GM12878 (cell line): ENCODE results near the gene MTF1. TPM values are rescaled to one million over a fixed set of nuclear protein-coding genes. Genes with fewer than 3 reads are reported as not detected.

Source experiments
- ATAC-seq: fragments of 200-7000 bp; cut with Tn5 transposase; 3 replicates; pipeline ENCODE4 v1.9.1; 2020; ENCODE audit warnings: mild to moderate bottlenecking, moderate library complexity
- BruUV-seq: library from RNA; stranded (reverse); fragments of 400-500 nt; replicated peaks from 2 replicates; lab custom pipeline; 2021; lab: Mats Ljungman, UMichigan
- CTCF ChIA-PET: fragments of 300-600 bp; sonication (Branson Sonifier 250); formaldehyde crosslinking; extraction: SDS; loops from one replicate; lab custom pipeline; 2021; ENCODE audit warnings: inconsistent platforms; lab: Yijun Ruan, JAX
- POLR2A ChIA-PET: fragments of 350-600 bp; formaldehyde crosslinking; extraction: SDS; loops from one replicate; lab custom pipeline; 2021; ENCODE audit warnings: inconsistent platforms; lab: Charles Lee
- RAD21 ChIA-PET: fragments of 300-600 bp; sonication (Branson Sonifier 250); formaldehyde crosslinking; loops from one replicate; lab custom pipeline; 2023; ENCODE audit warnings: antibody characterized with exemption; ENCODE audit not compliant: unreplicated experiment; lab: Charles Lee
- SMC1A ChIA-PET: fragments of 300-600 bp; sonication (Branson Sonifier 250); formaldehyde crosslinking; loops from one replicate; lab custom pipeline; 2023; ENCODE audit not compliant: unreplicated experiment, uncharacterized antibody; lab: Charles Lee
- DNase-seq: peaks from one replicate; pipeline ENCODE4 v3.0.0-alpha.2; 2011; ENCODE audit warnings: low read depth, low spot score
- FAIRE-seq: peaks from 3 replicates; lab custom pipeline; 2011; peaks lifted over from hg19 to GRCh38; lab: Jason Lieb, UNC
- H2AFZ ChIP-seq: 2 replicates; pipeline ENCODE4 v1.6.0; 2011; ENCODE audit warnings: low read depth, low read length, control low read depth; ENCODE audit not compliant: control insufficient read depth
- H3K27ac ChIP-seq: 2 replicates; pipeline ENCODE4 v1.5.1; 2011; ENCODE audit warnings: control low read depth; ENCODE audit not compliant: control insufficient read depth, insufficient read depth
- H3K27me3 ChIP-seq, 2 experiments: replicated peaks in 1 of 2; 2 replicates each; pipeline versions ENCODE4 v1.6.0 to v1.6.1; 2011; ENCODE audit warnings: low read length in 1 of 2; ENCODE audit not compliant: control insufficient read depth in 2 of 2, insufficient read depth in 2 of 2
- H3K36me3 ChIP-seq, 2 experiments: 2 replicates each; pipeline ENCODE4 v1.5.1; 2011; ENCODE audit warnings: low read length in 1 of 2; ENCODE audit not compliant: control insufficient read depth in 2 of 2, insufficient read depth in 2 of 2
- H3K4me1 ChIP-seq: 2 replicates; pipeline ENCODE4 v1.6.1; 2011; ENCODE audit warnings: mild to moderate bottlenecking, low read length, moderate library complexity, mixed read lengths; ENCODE audit not compliant: control insufficient read depth, insufficient read depth
- H3K4me2 ChIP-seq: 2 replicates; pipeline ENCODE4 v1.6.0; 2011; ENCODE audit warnings: control low read depth; ENCODE audit not compliant: control insufficient read depth, insufficient read depth
- H3K4me3 ChIP-seq: fragments of 200-600 bp; sonication (generic); 2 replicates; pipeline ENCODE4 v1.5.1; 2016
- H3K79me2 ChIP-seq: 2 replicates; pipeline ENCODE4 v1.6.0; 2011; ENCODE audit warnings: low read length; ENCODE audit not compliant: control insufficient read depth, insufficient read depth
- H3K9ac ChIP-seq: 2 replicates; pipeline ENCODE4 v1.8.0; 2011; ENCODE audit warnings: low read length, control low read depth, mixed read lengths; ENCODE audit not compliant: control insufficient read depth, insufficient read depth
- H3K9me3 ChIP-seq: replicated peaks from 3 replicates; pipeline ENCODE4 v1.5.1; 2011; ENCODE audit warnings: mild to moderate bottlenecking, low read length; ENCODE audit not compliant: control insufficient read depth, insufficient read depth
- H4K20me1 ChIP-seq: 2 replicates; pipeline ENCODE4 v1.6.0; 2011; ENCODE audit not compliant: control insufficient read depth, insufficient read depth
- ASH2L ChIP-seq: fragments of 300-600, 200-600 bp; sonication (generic); IDR thresholded peaks from 2 replicates; pipeline ENCODE4 v1.6.1; 2017; ENCODE audit warnings: low read depth, mild to moderate bottlenecking, borderline replicate concordance
- ATF2 ChIP-seq: IDR thresholded peaks from 2 replicates; pipeline ENCODE4 v1.6.1; 2012; ENCODE audit warnings: low read length, inconsistent platforms
- BCL3 ChIP-seq: IDR thresholded peaks from 2 replicates; pipeline ENCODE4 v1.6.1; 2011; ENCODE audit warnings: borderline replicate concordance, low read depth, mild to moderate bottlenecking, moderate library complexity, low read length; ENCODE audit not compliant: insufficient read depth, poor library complexity, severe bottlenecking
- BCLAF1 ChIP-seq: fragments of 450-650 bp; IDR thresholded peaks from 2 replicates; pipeline ENCODE4 v1.6.1; 2017; ENCODE audit warnings: antibody characterized with exemption, mild to moderate bottlenecking, moderate library complexity
- BMI1 ChIP-seq: fragments of 450-650 bp; IDR thresholded peaks from 2 replicates; pipeline ENCODE4 v1.6.1; 2016; ENCODE audit warnings: mild to moderate bottlenecking, moderate library complexity, borderline replicate concordance
- CBFB ChIP-seq: IDR thresholded peaks from 2 replicates; pipeline ENCODE4 v1.6.1; 2016; ENCODE audit warnings: antibody characterized with exemption, low read depth
- CHD4 ChIP-seq: fragments of 200-600 bp; sonication (generic); IDR thresholded peaks from 2 replicates; pipeline ENCODE4 v1.6.1; 2016; ENCODE audit warnings: mild to moderate bottlenecking
- CREB1 ChIP-seq: IDR thresholded peaks from 2 replicates; pipeline ENCODE4 v1.6.1; 2012; ENCODE audit warnings: low read depth, mild to moderate bottlenecking, inconsistent platforms
- EZH2 ChIP-seq: IDR thresholded peaks from 2 replicates; pipeline ENCODE4 v1.6.1; 2012; ENCODE audit warnings: low read depth, mild to moderate bottlenecking, control low read depth, inconsistent platforms, low read length, borderline replicate concordance; ENCODE audit not compliant: control insufficient read depth
- GABPA ChIP-seq: IDR thresholded peaks from 2 replicates; pipeline ENCODE4 v1.6.1; 2014; ENCODE audit warnings: antibody characterized with exemption, low read depth, mild to moderate bottlenecking, inconsistent platforms
- HCFC1 ChIP-seq: fragments of 150-350 bp; IDR thresholded peaks from 2 replicates; pipeline ENCODE4 v1.6.1; 2014; ENCODE audit warnings: low read length
- HDAC6 ChIP-seq: fragments of 200-600 bp; sonication (generic); IDR thresholded peaks from one replicate; pipeline ENCODE4 v1.8.0; 2017; ENCODE audit warnings: antibody characterized with exemption; ENCODE audit not compliant: unreplicated experiment
- IRF4 ChIP-seq: IDR thresholded peaks from 2 replicates; pipeline ENCODE4 v1.6.1; 2011; ENCODE audit warnings: low read depth, low read length
- NKRF ChIP-seq: fragments of 450-650 bp; conservative IDR thresholded peaks from 2 replicates; pipeline ENCODE4 v1.6.1; 2017; ENCODE audit warnings: mild to moderate bottlenecking, moderate library complexity
- POLR2A ChIP-seq: IDR thresholded peaks from 2 replicates; pipeline ENCODE4 v1.6.1; 2011; ENCODE audit warnings: low read depth, mild to moderate bottlenecking, low read length
- SREBF2 ChIP-seq: IDR thresholded peaks from 2 replicates; pipeline ENCODE4 v1.6.1; 2012; ENCODE audit warnings: mild to moderate bottlenecking, low read length
- TAF1 ChIP-seq: IDR thresholded peaks from 2 replicates; pipeline ENCODE4 v1.6.1; 2011; ENCODE audit warnings: mild to moderate bottlenecking, low read depth, low read length, borderline replicate concordance
- ZNF622 ChIP-seq: fragments of 450-650 bp; IDR thresholded peaks from 2 replicates; pipeline ENCODE4 v1.6.1; 2017; ENCODE audit warnings: mild to moderate bottlenecking, inconsistent platforms
- WGBS: methylation state at CpG from one replicate; pipeline ENCODE4 v1.1.6; 2016; ENCODE audit warnings: low lambda C conversion rate; ENCODE audit not compliant: insufficient replicate concordance, insufficient coverage; ENCODE audit errors: missing lambda C conversion rate; 5-methylcytosine and 5-hydroxymethylcytosine counted together
- in situ Hi-C: fragments of 300-500 bp; cut with MboI; formaldehyde crosslinking; loops from 9 replicates; pipeline ENCODE4 v1.14.3; 2018; ENCODE audit warnings: mixed read lengths
- intact Hi-C: fragments of 100-400 bp; cut with micrococcal nuclease; formaldehyde crosslinking; loops from one replicate; pipeline ENCODE4 v1.14.2; 2022; ENCODE audit not compliant: unreplicated experiment
- polyA plus RNA-seq, 11 experiments: library from polyadenylated mRNA; depleted of rRNA in 4 of 11; unstranded in 6 of 11; stranded (reverse) in 5 of 11; fragments of >200 nt; fragmentation: Nextera tagmentation in 4 of 11; fragmentation: Illumina TruSeq in 1 of 11; extraction: Ambion mirVana in 4 of 11; extraction: Trizol in 1 of 11; gene quantifications; 1 replicate in 1 of 11; 2 replicates in 10 of 11; pipeline versions ENCODE4 v1.2.1 to v1.2.3, GENCODE V29; 2011 to 2016; ENCODE audit warnings: inconsistent platforms in 2 of 11, missing spikeins in 2 of 11, low read depth in 1 of 11
- total RNA-seq, 4 experiments: library from RNA; depleted of rRNA in 3 of 4; stranded (reverse); fragments of >200 nt in 3 of 4; fragmentation: Illumina TruSeq in 1 of 4; extraction: Trizol in 1 of 4; gene quantifications; 2 replicates each; pipeline versions ENCODE4 v1.2.1 to v1.2.3, GENCODE V29; 2013 to 2021

MTF1 gene
- total and polyA plus RNA-seq, 10 of the 15 experiments (the other 5 are each of a cell fraction or from before 2014, with no cell fraction given), result 2.2 to 20.4 (median 6.7) TPM

GRCh38 chr1:37767488-37767887, 91.9 kb downstream of the MTF1 start:
- FAIRE-seq, result no peak
- peaks cover 5 to 14% of the 10 kb centered on the region in 2 experiments; a peak in 3 of 4 replicates for H3K27me3 ChIP-seq
- no peak for DNase-seq
- TF ChIP-seq ASH2L (no peak), ZNF622 (no peak), ATF2 (no peak), HDAC6 (no peak), CBFB (no peak), HCFC1 (no peak), POLR2A (no peak), BCL3 (no peak), GABPA (no peak), BMI1 (no peak), CREB1 (no peak), SREBF2 (no peak), NKRF (no peak), CHD4 (no peak), EZH2 (no peak), IRF4 (no peak), TAF1 (no peak), BCLAF1 (no peak)
- TF ChIP-seq, all 136 proteins: peak for 0
- ATAC-seq, result no peak
- Histone ChIP-seq H3K4me2 (no peak overlapping the region), H3K79me2 (no peaks in the 10 kb centered on the region), H3K4me3 (no peak overlapping the region), H3K36me3 (no peaks in the 10 kb centered on the region), H3K27ac (no peak overlapping the region), H4K20me1 (no peaks in the 10 kb centered on the region), H2AFZ (no peak overlapping the region), H3K9ac (no peak overlapping the region), H3K4me1 (no peaks in the 10 kb centered on the region), H3K9me3 (no peaks in the 10 kb centered on the region; the same call in 2 of the 3 replicates)
- ChIA-PET CTCF (no interaction called here), RAD21 (no interaction called here), SMC1A (no interaction called here), POLR2A (no interaction called here)
- 0% methylated on average over 2 of the region's 2 CpGs for WGBS
- in situ Hi-C loops (no loop called here), intact Hi-C loops (no loop called here)
- BruUV-seq, result no TSS peak
